Stimulated activated CD4-positive, alpha-beta T cell treated with anti-CD3 and anti-CD28 coated beads, Interleukin-12 subunit alpha, Interleukin-12 subunit beta, amount 100 ng/mL, for 24 hours (primary cell): Measurements from ENCODE around the gene POPDC2.

Experiments used
- DNase-seq, 2 experiments: peaks; one replicate each; pipeline ENCODE4 v3.0.0-alpha.2; 2020; ENCODE audit warnings: low read depth in 2 of 2

Gene POPDC2

DNA sequence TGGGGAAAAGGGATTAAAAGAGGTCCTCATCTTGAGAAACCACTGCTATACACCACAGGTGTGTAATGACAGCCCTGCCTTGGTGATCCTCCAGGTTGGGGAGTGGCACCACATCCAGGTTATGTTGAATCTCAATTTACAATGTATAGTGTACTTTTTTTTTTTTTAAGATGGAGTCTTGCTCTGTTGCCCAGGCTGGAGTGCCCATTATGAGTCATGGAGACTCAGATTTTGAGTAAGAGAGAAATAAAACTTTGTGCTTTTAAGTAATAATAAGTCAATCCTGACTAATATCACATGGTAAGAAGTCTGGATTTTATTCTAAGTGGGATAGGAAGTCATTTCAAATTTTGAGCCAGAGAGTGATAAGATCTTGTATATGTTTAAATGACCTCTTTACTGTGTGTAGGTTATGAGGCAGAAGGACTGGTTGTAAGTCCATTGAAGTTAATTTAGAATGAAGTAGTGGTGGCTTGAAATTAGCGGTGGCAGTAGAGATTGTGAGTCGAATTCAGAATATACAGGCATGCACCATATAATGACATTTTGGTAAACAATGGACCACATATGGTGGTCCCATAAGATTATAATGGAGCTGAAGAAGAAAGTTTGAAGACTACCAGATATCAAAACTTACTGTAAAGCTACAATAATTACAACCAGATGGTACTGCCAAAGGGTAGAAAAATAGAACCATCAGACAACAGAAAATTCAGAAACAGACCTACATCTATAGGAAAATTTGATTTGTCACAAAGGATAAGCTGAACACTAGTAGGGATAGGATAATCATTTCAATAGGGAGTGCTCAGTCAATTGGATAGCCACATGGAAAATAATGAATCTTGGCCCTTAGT is 20.7 kb downstream of the POPDC2 start:
- DNase-seq, result no peak

DNA sequence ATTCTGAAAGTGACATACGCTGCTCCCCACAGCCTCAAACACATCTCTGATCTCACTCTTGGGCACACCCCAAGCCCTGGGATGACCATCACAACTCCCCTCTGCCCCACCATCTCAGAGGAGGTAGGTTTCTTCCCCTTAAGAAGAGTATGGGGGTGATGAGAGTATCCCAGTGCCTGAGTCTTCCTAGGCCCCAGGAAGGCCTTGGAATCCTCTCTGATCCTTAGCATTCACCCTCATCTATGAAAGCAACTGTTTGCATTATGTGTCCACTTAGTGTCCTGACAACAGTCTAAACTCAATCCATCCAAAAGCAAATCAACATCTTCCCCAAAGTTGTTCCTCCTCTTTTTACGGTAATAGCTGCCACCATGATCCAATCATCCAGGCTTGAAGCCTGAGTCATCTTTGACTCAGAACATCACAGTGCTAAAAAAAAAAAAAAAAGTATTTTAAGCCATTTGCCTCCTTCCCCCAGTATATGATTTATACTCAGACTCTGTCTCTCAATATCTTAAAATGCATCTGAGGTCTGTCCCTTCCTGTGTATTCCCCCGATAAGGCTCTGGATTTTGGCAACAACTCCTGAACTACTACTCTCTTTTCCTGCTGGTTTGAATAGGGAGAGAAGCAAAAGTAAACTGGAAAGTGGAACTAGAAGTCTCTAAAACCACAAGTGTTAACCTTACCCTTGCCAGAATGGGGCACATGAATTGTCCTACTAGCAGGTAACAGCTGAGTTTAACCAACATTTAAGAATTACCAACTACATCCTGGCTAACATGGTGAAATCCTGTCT is 22.5 kb downstream of the POPDC2 start:
- DNase-seq, result no peak

DNA sequence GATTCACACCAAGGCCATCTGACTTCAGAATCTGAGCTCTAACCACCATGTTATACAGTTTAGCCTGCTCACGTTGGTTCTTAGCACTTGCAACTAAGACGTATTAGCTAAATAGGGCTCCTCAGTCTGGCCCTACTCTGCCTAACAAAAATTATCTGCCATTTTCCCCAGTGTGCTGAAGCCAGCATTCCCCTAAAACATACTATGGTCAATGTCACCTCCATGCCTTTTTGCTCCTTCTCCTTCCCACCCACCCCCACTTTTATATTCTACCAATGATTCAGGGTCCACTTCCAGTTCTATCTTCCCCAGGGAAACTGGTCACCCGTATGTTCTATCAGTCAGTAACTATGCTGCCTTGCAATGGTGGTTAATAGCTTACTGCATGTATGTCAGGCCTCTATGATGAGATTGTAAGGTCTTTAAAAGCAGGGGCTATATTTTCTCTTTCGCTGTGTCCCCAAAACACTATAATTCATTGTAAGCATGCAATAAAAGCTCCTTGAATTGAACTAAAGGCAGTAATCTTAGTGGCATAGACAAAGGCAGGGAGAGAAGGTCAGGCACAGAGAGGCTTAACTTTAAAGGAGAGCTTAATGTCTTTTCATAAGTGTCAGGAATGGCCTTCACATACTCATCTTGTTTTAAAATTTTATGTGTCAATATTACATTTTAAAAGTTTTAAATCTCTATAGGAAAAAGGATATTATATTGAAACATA is 23.3 kb downstream of the POPDC2 start:
- no peak for DNase-seq

DNA sequence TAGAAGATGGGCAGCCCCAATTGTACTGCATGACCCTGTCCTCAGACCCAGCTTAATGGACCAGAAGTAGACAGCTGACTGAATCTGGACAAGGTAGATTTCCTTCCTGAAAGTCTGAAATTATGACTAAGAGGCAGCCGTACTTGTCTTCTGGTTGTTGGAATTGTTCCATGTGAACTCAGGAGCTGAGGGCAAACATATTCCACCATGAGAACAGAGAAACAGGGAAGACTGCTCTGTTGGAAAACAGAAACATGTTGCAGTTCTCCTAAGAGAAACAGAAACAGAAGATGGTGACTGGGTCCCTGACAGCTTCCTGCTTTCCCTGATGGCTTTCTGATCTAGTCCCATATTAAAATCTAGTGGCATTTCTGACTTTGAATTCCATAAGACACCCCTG is 24.1 kb downstream of the POPDC2 start:
- DNase-seq, result no peak

DNA sequence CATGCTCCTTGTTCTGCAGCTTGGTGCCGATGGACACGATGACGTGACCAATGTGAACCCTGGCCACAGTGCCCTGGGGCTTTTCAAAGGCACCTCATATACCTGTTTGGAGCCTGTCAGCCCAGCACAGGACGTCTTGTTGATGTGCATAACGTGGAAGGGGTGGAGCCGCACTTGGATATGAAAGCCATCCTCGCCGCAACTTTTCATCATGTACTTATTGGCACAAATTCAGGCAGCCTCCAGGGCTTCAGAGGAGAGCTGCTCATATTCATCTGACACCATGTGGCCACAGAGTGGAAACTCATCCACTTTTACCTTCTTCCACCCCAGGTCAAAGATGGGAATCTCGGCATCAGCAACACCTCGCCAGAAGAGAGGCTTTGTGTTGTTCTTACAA is 24.7 kb downstream of the POPDC2 start:
- no peak for DNase-seq

DNA sequence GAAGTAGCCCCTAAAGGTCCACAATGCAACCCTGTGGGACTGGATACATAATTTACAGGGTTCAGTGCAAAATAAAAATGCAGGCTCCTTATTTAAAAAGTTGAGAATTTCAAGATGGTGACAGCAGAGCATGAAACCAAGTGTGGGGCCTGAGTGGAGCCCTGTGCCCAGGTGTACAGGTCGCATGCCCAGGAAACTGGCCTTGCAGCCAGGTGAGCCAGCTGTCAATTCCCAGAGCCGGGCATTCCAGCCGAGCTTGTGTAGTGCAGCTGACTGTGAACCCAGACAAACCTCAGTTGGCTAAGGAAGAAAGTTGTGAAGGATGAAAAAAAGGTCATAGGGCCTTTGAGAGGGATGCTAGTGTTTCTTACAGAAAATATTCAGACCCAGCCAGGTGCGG is 27.6 kb downstream of the POPDC2 start:
- no peak for DNase-seq

DNA sequence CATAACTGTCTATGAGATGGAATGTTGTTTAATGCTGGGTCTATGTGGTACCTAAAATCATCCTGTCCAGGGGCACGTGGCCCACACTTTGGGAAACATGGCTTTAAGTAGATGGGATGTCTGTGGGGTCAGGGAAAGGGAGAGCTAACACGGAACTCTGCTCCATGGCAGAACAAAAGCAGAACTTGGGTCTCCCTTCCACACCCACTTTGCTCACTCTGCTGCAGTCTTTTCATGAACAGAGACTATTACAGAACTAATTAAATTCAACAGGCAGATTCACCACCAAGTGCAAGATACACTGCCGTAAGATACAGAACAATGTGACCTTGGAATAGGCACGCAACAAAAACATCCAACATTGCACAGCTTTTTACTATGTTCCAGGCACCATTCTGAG is 28.2 kb downstream of the POPDC2 start:
- DNase-seq, result no peak

DNA sequence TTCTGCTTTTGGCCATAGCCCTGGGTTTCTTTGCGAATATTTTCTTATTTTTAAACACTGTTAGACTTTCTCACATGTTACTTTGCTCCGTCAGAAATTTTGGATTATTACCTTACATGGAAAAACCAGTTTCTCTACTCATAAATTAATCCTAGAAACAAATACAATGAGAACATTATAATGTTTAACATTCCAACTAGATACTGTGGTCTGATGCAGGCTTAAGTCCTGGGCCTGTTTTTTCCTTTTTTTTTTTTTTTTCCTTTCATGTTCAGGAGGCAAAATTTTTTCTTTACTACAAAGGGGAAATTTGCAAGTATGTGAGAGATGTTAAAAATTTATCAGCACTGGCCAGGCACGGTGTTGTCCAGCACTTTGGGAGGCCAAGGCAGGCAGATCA is 28.9 kb downstream of the POPDC2 start:
- DNase-seq, result no peak

DNA sequence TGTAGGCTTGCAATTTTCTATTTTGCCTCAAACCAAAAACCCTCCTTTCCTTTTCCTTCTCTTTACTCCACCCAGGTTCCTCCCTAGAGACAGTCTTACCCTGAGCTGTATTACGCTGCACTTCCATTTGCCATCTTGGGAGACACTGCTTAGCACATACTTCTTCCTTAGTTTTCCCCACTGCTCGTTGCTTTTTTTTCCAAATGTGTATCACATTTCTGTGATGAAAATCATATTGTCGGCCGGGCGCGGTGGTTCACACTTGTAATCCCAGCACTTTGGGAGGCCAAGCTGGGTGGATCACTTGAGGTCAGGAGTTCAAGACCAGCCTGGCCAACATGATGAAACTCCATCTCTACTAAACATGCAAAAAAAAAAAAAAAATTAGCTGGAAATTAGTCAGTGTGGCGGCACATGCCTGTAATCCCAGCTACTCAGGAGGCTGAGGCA is 29.5 kb downstream of the POPDC2 start:
- no peak for DNase-seq

DNA sequence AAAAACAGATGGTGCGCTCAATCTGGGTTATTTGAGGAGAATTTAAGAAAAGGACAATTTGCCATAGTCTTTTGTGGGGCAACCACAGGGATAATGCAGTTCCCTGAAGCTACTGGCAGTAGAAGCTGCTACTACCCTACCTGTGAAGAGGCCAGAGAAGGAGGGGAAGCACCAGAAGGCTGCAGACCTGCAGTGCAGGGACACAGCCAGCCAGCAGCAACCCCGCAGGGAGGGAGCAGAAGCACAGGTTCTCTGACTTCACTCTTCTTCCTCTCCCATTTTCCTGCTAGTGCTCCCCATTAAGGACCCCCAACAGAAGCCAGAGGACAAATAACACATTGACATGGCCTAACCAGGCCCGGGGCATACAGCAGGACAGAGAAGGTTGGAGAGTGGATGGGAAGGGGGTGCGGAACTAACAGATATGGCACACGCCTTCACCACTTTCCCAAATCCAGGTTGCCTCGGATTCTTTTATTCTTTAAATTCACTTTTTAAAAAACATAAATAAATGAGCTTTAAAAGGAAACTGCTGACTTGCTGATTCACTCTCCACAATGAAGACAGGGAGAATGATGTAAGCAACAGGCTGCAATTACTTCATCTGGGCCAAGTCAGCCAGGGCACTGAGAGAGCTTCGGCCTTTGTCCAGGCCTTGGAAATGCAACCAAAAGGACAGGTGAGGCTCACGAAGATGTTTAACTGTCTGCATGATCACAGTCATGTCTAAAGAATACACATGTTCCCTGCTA is 30.1 kb downstream of the POPDC2 start:
- DNase-seq, result no peak

DNA sequence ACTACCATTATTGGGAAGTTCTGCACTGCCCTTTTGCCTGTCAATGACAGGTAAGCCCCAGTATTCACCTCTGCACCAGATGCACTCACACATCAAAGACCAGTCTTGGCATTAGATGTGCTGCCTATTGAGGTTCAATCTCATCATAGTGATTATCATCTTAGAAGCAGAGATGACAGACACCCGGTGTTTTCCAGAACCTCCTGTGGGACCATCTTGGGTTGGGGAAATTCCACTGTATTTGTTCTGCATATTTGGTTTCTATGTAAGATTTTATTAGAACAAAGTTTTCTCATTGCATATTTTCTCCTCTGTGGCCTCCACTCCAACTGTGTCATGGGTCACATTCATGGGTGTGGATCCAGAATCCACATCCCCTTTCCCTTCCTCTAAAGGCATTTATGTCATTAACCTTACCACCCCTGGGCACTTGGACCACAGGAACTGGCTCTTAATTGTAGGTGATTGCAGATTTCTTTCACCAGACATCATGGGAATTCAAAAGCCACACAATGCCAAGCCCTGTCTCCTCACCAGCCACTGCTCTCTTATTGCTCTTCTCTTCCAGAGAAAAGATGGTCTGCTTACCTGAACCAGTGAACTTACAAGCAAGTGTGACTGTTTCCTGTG is 31.5 kb downstream of the POPDC2 start:
- DNase-seq, result no peak

DNA sequence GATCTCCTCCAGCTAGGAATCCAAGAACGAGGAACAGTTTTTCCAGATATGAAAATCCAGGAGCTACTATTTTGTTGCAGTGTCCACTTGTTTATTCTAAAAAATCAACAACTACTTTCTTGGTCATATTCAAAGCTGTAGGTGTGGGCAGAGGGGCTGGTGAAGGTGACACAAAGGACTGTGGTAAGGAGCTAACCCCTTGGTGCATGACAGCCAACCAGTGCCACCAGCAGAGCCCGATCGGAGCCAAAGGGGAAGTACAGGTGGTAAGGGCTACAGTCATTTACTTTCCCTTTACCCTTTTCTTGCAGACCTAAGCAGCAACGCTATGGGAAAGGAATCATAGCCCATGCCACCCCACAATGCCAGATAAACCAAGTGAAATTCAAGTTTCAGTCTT is 32.0 kb downstream of the POPDC2 start:
- DNase-seq, result no peak

DNA sequence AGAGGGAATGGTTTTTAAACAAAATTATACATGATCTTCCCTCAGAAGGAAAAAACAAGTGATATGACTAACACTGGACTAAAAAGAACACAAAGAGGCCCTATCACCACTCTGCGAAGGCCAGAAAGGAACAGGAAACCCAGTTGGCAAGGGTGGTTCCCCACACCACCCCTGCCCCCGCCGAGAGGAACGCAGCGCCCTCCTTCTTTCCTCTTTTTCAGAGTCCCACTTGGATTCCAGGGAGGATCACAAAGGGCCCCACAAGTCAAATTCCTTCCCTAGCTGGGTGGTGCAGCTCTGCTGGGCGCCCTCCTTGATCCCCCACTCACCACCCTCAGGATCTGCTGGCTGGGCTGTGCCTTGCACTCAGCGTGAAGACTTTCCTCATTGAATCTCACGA is 32.9 kb downstream of the POPDC2 start:
- DNase-seq, result no peak

DNA sequence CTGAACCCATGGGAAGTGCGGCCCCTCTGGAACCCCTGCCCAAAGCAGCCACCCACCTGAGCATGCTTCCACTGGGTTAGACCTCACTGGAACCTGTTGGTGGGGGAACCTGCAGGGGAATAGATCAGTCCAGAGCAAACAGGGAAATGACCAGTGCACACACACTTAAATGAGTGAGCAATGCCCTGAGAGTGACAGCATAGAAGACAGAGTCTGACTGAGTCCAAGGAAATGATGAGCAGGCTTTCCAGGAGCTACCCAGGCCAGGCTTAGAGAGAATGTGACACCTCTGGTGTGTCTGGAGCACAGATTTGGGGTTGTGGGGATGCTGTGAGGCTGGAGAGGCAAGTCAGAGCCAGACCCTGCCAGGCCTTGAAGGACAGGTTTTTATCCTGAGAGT is 34.2 kb downstream of the POPDC2 start:
- DNase-seq, result no peak

DNA sequence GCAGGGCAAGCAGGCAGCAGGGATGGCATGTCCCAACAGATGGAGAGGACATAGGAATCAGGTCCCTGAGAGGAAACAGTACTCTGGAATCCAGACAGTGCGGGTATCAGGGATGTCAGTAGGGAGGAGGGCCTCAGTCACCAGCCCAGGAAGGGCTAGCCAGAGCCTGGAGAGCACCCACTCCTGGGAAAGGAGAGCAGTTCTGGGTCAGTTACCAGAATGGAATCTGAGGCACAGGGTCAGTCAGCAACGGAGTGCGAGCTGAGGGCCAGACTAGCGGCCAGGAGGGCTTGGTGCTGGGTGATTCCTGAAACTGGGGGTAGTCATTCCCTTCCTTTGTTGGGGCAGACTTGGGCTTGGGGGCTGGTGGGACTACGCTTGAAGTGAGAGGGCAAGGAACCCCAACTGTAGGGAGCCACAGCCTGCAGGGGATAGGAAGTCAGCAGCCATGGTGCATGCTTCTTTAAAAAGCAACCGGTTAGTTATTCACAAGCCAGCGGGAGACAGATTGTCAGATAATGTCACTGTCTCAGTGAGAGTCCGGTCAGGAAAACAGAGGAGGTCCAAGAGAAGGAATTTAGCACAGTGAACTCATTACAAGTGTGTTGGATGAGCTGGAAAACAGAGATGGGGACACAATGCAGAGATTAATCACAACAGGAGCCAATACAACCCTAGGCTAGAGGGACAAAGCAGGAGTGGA is 34.8 kb downstream of the POPDC2 start:
- no peak for DNase-seq

DNA sequence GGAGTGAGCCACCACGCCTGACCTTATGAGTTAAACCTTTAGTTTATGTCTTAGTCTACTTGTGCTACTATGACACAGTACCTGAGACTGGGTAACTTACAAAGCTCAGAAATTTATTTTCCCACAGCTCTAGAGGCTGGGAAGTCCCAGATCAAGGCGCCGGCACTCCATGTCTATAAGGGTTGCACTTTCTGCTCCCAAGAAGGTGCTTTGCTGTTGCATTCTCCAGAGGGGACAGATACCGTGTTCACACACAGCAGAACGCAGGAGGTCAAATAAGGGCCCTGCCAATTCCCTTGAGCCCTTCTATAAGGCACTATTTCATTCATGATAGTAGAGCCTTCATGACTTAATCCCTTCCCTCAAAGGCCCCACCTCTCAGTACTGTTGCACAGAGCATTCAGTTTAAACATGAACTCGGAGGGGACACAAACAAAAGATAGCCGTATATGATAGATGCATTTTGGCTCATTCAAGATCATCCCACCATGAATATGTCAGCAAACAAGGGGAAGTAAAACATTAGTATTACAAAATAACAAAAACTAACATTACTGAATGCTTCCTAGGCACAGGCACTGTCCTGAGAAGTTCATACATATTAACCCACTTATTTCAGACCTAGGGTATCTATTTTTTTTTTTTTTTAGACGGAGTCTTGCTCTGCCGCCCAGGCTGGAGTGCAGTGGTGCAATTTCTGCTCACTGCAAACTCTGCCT is 36.2 kb downstream of the POPDC2 start:
- DNase-seq, result no peak

DNA sequence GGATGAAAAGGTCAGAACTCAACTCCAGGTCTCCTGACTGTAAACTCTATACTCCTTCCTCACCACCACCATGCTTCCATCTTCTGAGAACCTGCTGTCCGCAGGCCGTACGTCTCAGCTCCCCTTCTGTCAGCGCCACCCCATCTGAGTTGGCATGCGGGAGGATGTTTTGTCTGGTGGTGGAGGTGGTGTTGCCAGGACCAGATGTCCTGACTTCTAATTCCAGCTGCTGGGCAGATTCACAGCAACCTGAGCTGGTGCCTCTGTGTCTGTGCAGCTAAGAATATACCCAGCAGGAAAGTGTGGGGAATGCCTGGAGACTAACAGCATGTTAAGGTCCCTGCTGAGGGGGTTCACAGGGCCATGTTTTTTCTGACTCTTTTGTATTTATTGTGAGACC is 39.5 kb downstream of the POPDC2 start:
- DNase-seq, result no peak

DNA sequence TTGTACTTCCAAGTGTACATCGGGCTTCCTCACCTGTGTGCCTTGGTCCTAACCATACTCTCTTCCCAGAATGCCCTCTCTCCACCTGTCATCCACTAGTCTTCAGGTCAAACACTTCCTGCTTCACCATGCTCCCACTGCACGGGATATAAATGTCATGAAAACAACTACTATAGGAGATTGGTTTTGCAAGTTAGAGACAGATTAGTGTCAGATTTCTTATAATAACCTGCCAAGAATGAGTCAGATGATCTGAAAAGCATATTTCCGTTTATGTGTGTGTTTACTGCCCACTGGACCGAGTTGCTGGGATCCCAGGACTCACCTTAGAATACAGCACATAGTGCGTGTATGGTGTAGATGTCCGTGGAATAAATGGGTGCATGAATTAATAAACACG is 41.3 kb downstream of the POPDC2 start:
- DNase-seq, result no peak

DNA sequence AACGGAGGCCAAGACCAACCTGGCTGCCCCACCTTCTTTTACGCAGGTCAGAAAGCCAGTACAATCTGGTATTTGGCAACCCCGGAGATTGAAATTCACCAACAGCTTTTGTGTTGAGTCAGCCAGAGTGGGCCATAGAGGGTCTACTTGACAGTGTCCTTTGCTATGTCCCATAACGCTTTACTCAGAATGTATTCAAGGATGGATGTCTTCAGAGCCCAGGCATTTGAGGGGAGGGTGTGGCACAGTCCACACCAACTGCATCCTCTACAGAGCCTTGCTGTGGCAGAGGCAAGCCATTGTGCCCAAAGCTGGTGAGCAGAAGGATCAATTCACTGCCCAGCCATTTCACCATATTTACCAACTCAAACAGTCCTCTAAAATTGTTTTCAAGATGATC is 44.3 kb downstream of the POPDC2 start:
- no peak for DNase-seq

DNA sequence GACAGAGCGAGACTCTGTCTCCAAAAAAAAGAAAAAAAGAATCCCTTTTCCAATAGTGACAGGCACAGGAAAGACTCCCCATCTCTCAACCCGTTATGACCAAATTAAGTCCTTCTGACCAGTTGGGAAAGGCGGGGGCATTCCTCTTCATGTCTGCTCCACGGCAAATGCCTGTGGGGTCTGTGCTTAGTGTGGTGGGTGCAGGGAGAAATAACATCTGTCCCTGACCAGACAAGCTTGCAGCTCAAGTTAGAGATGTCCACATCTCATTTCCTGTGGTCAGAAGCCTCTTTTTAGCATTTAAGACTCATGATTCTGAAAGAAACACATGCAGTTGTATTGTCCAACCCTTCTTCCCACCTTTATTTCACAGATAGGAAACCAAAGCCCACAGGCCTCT is 46.5 kb downstream of the POPDC2 start:
- no peak for DNase-seq
